ENCODE data around the gene FOS. TPM values are rescaled to one million over a fixed set of nuclear protein-coding genes. Genes with fewer than 3 reads are reported as not detected.
"Not testable (repeated sequence)": the region's sequence is repeated elsewhere in the genome, so short reads cannot be mapped to it uniquely, and the experiment has no call there.

Gene FOS
- total RNA-seq, 1 donor from 2014 or later: 165 TPM

DNA sequence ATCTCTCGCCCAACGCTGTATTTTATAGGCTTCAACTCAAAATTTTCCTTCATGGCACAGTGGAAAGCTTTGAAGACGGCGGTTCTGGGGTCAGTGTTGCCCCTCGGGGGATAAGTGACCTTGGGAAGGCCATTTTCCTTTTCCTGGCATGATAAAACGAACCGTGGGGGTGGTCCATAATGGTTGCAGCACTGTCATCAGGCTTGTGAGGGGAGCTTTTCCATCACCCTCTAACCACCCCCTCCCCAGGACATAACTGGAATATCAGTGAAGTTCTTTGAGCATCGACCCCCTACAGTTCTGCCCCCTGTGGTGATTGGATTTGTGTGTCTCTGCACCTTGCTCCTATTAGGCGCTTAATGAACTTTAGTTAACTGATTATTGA lies 16.0 kb downstream of the FOS start:
- DNase-seq (ENCODE audit: low spot score): no peak

DNA sequence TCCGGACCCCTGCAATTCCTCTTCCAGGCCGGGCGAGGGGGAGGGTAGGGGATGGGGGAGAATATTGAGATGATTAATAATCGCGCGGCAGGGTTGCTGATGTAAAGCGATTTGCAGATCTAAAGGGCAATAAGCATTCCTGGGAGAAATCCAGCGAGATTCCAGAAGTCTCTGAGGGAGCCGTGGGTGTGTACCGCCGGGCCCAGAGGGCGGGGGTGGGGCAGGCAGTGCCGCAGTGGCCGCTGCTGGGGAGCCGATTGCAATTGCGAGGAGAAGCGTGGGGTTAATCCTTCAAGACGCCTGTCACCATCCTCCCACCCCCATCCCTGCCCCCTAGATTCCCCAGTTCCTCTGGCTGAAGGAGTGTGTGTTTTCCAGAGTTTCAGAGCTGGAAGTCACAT lies 16.4 kb downstream of the FOS start:
- peak; percentile 70 for DNase-seq (ENCODE audit: low spot score)

DNA sequence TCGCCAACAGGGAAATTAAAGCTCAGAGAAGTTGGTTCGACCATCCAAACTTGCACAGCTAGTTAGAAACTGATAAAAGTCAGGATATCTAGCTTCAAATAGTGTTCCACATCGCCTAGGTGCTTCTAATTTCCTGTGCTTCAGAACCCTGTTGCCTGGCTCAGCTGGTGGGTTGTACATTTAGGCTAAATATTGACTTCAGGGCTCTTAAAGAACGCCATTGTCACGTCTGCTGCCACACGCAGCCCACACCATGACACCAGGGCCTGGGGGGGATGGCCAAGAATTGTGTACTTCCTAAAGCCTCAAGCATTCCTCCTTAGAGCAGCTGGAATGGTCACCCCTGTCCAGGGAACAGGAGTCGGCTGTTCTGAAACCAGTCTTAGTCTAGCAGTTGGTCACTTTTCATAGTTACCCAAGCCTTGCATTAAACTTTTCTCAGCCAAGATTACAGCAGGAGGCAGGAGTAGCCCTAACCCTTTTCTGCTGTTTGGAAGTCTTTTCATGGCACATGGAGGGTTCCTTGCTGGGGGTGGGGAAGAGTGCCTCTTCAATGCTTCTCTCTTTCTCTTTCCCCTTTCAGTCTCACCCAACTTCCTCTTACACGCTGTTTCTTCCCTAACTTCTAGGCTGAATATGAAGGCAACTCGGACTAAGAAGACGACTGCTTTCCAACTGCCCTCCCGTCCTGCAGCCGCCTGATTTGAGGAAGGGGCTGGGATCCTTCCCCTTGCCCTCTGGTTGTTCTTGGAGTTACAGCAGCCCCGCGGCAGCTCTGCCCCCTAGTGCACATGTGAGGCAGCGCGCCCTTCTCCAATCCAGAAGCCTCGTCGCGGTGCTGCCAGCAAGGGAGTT lies 17.1 kb downstream of the FOS start:
- peak; percentile 84 for DNase-seq (ENCODE audit: low spot score)

DNA sequence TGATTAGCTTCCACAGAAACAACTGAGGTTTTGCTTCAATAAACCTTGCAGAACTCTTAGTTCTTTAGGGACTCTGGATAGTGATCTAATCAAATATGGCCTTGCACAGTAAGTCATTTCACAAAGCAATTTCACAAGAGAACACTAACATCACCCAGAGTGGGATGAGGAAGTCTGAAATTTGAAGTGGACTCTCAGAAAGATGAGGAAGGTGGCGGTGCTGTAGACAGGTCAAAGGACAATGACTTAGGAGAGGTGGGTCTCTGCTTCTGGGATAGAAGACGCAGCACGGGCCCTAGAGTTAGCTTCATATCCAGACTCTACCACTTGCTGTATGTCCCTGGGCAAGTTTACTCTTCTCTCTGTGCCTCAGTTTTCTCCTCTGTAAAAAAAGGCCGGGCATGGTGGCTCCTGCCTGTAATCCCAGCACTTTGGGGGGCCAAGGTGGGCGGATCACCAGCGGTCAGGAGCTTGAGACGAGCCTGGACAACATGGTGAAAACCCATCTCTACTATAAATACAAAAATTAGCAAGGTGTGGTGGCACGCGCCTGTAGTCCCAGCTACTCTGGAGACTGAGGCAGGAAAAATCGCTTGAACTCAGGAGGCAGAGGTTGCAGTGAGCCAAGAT lies 18.9 kb downstream of the FOS start:
- DNase-seq (ENCODE audit: low spot score): no peak

DNA sequence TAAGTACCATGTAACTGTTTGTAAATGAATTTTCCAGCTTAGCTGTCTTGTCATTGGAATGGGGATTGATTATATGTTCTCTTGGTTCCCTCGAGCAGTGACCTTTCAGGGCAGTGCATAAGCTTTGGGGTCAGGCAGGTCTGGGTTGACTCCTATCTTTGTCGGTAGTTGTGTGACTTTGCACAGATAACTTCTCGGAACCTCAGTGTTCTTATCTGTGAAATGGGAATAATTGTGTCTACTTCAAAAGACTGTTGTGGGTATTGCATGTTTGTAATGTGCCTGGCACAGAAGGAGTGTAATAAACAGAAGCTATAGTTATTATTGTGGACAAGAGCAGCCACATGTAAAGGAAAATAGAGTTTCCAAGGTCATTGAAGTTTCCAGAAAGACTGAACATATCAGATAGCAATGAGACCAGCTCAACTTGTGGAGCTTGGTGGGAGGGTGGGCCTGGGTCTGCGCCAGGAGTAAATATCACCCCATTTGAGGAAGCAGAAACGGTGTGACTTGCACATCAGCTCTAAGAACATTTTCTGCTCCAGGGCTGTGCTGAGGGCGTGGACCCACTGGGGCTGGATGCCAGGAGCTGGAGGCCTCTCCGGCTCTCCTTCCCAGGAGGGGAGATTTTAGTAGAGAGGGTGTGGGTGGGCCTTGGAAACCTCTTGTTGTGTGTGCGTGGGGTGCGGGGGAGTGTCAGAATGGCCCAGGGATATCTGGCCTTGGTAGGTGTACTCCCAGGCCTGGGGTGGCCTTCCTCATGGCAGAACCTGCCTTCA lies 19.7 kb downstream of the FOS start:
- DNase-seq (ENCODE audit: low spot score): no peak

DNA sequence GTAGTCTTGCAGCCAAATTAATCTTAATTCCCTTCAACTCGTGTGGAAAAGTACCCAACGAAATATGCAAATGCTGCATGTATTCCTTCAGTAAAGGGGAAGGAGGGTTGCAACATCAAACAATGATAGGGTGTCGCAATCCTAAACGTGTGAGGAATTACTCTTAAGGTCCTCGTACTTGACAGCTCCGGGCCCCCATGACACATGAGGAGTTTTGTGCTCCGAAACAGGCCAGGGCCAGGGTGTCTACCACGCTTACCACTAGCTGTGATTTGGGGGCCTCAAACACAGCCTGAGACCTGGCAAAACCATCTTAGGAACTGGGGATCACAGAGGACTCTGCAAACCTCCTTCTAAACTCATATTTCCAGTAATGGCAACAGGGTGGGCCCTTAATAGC lies 20.4 kb downstream of the FOS start:
- DNase-seq (ENCODE audit: low spot score): peak; percentile 54

DNA sequence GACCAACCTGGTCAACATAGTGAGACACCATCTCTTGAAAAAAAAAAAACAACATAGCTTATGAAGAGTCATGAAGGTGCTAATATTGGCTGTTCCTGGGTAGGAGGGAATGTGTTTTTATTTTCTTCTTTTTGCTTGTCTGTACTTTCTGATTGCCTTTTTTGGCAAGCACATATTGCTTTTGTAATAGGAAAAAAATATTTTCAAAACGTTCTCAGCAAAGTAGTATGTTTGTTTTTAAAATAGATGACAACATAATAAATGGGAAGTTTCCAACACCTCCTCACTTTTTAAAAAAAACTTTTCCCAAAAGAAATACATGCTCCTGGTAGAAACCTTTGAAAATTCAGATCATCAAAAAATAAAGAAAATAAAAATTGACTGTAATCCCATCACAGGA lies 20.9 kb downstream of the FOS start:
- no peak for DNase-seq (ENCODE audit: low spot score)

DNA sequence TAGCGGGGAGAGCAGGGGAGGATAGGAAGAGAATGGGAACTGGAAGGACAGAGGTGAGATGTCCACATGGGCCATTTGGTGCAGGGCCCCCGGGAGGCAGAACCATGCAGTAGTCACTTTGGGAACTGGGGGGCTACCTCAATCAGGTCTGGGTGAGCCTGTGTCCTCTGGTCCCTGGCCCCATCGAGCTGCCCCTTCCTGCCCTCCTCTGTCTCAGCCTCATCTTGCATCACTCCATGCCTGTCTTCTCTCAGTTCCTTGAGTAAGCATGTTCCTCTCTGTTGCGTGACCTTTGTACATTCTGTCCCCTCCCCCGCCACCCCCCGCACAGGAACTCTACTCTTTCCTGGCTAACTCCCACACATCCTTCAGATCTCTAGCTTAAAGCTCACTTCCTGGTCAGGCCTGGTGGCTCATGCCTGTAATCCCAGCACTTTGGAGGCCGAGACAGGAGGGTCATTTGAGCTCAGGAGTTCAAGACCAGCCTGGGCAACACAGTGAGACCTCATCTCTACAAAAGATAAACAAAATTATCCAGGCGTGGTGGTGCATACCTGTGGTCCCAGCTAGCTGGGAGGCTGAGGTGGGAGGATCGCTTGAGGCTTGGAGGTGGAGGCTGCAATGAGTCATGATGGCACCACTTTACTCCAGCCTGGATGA lies 23.2 kb downstream of the FOS start:
- peak; percentile 55 for DNase-seq (ENCODE audit: low spot score)

DNA sequence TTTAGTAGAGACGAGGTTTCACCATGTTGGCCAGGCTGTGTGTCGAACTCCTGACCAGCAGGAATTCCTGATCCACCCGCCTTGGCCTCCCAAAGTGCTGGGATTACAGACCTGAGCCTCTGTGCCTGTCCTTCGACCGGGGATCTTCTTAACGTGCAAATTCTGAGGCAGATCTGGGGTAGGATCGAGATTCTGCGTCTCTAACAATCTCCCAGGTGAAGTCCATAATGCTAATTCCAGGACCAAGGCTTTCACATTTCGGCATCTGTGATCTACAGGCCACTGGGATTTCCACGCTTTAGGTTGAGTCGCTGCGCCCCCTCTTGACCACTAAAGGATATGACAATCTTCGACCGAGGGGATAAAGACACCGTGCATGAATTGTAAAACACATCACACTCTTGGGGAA lies 24.8 kb downstream of the FOS start:
- DNase-seq (ENCODE audit: low spot score): peak; percentile 77

DNA sequence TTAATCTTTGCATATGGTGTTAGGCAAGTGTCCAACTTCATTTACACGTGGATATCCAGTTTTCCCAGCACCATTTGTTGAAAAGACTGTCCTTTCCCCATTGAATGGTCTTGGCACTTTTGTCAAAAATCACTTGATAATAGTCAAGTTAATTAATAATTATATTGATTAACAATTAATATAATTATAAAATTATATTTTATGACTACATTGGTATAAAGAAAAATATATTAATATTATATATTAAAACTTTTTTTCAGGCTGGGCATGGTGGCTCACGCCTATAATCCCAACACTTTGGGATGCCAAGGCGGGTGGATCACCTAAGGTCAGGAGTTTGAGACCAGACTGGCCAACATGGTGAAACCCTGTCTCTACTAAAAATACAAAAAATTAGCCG lies 27.8 kb downstream of the FOS start:
- DNase-seq (ENCODE audit: low spot score): not testable (repeated sequence)

DNA sequence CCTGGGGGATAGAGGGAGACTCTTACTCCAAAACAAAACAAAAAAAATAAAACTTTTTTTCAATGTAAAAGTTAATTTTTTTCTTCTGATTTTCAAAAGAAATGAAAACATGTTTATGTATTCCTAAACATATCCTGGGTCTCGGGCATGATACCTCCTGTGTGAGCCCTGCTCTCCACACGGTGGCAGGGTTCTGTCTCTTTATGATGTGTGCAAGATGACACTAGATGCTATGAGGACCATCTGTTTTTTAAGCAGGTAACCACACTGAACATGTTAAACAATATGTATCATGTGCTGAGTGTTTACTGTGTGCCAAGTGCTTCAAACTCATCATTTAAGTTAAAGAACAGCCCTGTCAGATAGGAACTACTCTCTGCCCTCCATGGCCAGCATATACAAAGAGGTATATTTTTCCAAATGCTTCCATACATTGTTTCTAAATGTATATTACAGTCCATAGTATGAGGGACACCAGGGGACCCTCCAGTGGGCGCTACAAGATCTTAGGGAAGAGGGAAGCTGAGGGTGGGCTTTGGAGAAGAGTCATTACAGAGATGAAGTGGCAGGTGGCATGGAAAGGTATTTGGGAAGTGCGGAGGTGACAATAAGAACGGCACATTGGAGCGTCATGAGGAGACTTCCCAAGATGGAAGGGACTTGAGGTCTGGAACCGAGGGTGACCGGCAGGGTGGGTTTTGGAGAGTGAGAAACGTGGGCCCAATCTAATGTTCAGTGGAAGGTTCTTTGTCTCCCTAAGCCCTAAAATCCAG lies 28.5 kb downstream of the FOS start:
- no peak for DNase-seq (ENCODE audit: low spot score)

DNA sequence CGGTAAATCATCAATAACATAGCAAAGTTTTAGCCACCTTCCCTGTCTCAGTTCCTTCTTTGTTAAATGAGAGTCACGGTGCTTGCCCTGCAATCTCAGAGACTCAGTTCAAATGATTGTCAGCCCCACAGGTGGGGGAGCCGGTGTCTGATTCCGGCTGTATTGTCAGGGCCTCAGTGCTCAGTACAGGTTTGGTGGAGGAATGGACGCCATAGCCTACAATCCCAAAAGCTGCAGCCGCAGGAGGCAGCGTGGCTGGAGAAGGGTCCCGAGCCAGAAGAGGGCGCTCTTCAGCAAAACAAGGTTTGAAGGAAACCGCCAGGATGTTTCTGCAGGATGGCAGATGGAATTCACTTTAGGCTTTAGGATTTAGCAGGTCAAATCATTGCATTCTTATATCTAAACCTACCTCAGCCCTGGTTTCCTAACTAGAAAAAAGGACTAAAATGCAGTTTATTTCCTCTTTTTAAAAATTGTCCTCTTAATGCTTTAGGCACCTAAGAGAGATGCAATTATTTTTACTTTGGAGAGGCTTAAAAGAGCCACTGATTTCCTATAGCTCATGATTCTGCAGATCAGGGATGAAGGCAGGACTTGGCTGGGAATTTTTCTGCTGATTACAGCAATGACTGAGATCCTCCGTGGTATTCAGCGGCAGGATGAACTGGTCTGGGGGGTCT lies 29.2 kb downstream of the FOS start:
- peak; percentile 86 for DNase-seq (ENCODE audit: low spot score)

DNA sequence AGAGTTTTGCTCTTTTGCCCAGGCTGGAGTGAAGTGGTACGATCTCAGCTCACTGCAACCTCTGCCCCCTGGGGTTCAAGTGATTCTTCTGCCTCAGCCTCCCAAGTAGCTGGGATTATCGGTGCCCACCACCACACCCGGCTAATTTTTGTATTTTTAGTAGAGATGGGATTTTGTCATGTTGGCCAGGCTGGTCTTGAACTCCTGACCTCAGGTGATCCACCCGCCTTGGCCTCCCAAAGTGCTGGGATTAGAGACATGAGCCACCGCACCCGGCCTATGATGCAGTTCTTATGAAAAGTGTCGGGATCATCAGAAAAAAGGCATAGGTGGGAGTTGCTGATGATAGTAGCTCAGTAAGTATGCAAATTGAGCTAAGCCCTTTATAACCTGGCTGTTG lies 30.4 kb downstream of the FOS start:
- not testable (repeated sequence) for DNase-seq (ENCODE audit: low spot score)

DNA sequence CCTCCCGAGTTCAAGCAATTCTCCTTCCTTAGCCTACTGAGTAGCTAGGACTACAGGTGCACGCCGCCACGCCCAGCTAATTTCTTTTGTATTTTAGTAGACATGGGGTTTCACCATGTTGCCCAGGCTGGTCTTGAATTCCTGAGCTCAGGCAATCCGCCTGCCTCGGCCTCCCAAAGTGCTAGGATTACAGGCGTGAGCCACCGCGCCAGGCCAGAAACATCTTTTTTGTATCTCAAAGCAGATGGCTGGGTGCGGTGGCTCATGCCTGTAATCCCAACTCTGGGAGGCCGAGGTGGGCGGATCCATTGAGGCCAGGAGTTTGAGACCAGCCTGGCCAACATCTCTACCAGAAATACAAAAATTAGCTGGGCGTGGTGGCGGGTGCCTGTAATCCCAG lies 30.9 kb downstream of the FOS start:
- DNase-seq (ENCODE audit: low spot score): not testable (repeated sequence)

DNA sequence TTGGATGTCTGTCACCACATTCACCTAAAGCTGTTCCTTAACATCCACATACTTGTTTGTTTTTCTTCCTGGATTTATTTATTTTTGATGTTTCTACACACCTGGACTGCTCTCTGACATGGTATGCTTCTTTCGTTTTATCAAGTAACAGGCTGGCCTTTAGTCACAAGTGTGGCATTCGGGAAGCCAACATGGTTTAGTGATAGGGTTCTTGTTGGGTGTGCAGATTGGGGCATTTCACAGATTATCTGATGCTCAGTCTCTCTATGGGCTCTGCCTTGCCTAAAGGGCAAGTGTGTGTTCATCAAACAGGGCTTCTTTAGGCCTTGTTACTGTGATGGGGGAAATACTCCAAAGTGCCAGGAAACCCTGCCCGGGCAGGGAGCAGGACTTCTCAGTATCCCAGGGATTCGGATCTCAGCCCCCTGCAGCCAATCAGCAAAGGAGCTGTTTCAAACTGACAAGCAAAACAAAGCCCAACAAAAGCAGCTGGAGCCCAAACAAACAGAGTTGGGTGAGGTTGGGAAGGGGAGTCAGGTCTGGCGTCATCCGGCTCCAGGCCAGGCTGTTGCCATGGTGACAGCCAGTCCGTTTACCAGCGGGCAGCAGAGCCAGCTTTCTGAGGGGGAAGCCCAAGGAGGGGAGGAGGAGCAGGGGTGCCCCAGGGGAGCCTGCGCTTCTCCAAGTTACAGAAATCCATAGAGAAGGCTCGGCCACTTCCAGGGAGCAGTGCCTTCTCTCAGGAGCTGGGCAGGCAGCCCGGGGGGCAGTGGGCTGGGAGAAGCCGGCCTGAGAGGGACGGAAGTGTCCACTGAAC lies 31.9 kb downstream of the FOS start:
- DNase-seq (ENCODE audit: low spot score): peak; percentile 73

DNA sequence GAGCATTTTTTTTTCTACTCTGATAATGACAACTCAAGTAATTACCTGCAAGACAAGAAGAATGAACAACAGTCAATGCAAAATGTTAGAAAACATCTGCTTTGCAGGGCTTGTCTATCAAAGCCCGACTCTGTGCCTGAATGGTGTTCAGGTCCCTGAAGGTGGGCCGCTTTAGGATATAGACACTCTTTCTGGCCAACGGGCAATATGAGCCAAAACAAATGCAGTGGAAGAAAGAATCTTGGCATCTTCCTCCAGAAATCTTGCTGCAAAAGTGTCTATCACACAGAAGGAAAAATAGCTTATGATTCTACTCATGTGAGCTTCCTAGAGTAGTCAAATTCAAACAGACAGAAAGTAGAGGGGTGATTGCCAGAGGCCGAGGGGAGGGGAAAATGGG lies 32.7 kb downstream of the FOS start:
- DNase-seq (ENCODE audit: low spot score): no peak

DNA sequence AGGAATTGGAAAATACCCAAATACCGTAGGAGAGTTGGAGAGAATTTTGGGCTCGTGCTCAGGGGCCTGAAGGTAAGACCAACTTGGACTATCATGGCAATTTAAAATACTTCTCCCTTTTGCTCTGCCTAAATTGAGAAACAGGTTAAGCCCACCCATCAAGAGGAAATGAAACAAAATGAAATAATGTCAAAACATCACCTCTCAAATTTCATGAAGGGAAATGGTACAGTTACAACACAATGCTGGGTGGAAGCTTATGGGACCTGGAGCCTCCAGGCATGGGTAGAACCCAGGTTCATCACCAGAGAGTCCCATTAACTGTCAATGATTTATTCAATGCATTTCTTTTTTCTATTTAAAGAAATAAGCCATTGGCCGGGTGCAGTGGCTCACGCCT lies 33.7 kb downstream of the FOS start:
- DNase-seq (ENCODE audit: low spot score): no peak

DNA sequence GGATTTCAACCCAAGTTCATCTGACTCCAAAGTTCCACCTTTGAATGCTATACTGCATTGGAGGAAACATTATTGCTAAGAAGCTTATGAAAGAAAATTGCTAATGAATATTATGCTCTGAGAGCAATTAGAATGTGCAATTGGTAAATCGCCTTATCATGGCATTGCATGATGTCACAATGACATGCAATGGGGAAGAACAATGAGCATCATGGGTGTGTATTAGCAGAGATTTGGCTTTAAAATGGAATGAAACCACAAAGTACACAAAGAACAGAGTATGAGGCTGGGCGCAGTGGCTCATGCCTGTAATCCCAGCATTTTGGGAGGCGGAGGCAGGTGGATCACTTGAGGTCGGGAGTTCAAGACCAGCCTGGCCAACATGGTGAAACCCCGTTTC lies 34.7 kb downstream of the FOS start:
- no peak for DNase-seq (ENCODE audit: low spot score)

DNA sequence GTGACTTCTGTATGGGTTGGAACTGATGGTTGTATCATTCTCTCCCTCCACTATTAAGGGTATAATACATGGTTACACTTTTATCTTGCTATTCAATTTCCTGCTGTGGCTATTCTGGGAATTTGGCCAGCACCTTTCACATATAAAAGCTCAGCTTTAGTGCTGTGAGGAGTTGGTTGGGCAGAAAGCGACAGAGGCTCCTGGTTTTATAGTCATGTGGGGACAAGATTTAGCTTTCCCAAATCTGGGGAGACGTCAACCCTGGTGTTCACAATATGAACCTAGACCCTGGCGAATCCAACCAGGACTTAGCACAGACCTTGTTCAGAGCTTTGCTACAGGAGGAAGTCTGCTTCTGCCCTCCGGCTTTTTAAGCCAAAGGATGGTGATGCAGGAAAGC lies 36.5 kb downstream of the FOS start:
- DNase-seq (ENCODE audit: low spot score): peak; percentile 54

DNA sequence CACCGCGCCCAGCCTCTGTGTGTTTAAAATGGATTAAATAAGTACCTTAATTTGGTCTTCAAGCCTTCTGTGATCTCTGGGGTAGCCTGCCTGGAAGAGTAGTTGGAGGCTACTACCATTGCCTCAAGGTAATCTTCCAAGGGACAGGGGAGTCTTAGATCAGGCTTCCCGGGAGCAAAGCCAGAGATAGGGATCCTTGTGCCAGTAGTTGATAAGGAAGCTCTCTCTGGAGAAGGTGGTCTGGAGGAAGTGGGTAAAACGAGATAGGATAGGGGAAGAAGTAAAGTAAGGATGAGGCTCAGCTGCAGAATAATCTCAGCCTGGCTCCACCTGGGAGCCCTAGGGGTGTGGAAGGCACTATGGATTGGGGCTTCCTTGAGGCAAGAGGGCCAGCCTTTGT lies 38.5 kb downstream of the FOS start:
- no peak for DNase-seq (ENCODE audit: low spot score)

Data from mucosa of gallbladder (tissue), 1 donor.